HepG2 (cell line): ENCODE results near the gene PLCL1.

ENCODE experiments used
- BRF2 ChIP-seq: sonication (generic); formaldehyde crosslinking; IDR thresholded peaks from 2 replicates; pipeline ENCODE4 v1.8.1; 2022; ENCODE audit warnings: mild to moderate bottlenecking, missing genetic modification reagents
- HNRNPUL1 ChIP-seq: fragments of 200-400 bp; formaldehyde crosslinking; IDR thresholded peaks from 2 replicates; pipeline ENCODE4 v1.6.1; 2017; ENCODE audit warnings: low read depth, mild to moderate bottlenecking, low read length, moderate library complexity
- POLR2A ChIP-seq, 2 experiments: IDR thresholded peaks; 2 replicates each; pipeline ENCODE4 v1.6.1; 2011; ENCODE audit warnings: low read depth in 2 of 2, low read length in 2 of 2, mild to moderate bottlenecking in 1 of 2, moderate library complexity in 1 of 2; ENCODE audit not compliant: insufficient read depth in 1 of 2
- POLR2AphosphoS2 ChIP-seq: IDR thresholded peaks from 2 replicates; pipeline ENCODE4 v1.6.1; 2011; ENCODE audit warnings: low read depth, low read length, improper control_type of control experiment
- ZBTB1 ChIP-seq: sonication (generic); formaldehyde crosslinking; IDR thresholded peaks from 2 replicates; pipeline ENCODE4 v1.4.0; 2020; ENCODE audit warnings: missing genetic modification reagents, borderline replicate concordance

GRCh38 chr2:197982565-197982964 is 178.2 kb downstream of the PLCL1 start:
- no peak for TF ChIP-seq HNRNPUL1
- no peak for TF ChIP-seq POLR2A (IDR thresholded peaks at IDR 0.05; ENCODE audit: insufficient read depth in 1 of 2, low read depth in 2 of 2, low read length in 2 of 2)
- no peak for TF ChIP-seq ZBTB1 (CRISPR knock-in tag)
- no peak for TF ChIP-seq POLR2AphosphoS2
- TF ChIP-seq BRF2 (CRISPR knock-in tag), result no peak
